ENCODE data around the gene SLC23A1.
"Not testable (repeated sequence)": the region's sequence is repeated elsewhere in the genome, so short reads cannot be mapped to it uniquely, and the experiment has no call there.

Gene SLC23A1

GRCh38 chr5:139389701-139390638 lies 6.9 kb upstream of the SLC23A1 start, which contains the start of gene MZB1:
Gene MZB1 (minus strand): TSS chr5:139389913. CDS start chr5:139389856, 57 bp downstream.
- DNase-seq = no peak

GRCh38 chr5:139388198-139388821 lies 5.2 kb upstream of the SLC23A1 start:
- no peak for DNase-seq

GRCh38 chr5:139387611-139388197 lies 4.6 kb upstream of the SLC23A1 start:
- no peak for DNase-seq

- not testable (repeated sequence) for DNase-seq
Measured at GRCh38 chr5:139386956-139387355, 3.9 kb upstream of the SLC23A1 start.

- DNase-seq = no peak
Measured at GRCh38 chr5:139386050-139386438, 2.9 kb upstream of the SLC23A1 start.

GRCh38 chr5:139385061-139386049 lies 2.3 kb upstream of the SLC23A1 start:
- DNase-seq = no peak

- no peak for DNase-seq
Measured at GRCh38 chr5:139384591-139385051, 1.5 kb upstream of the SLC23A1 start.

GRCh38 chr5:139383993-139384590 lies 995 bp upstream of the SLC23A1 start:
- DNase-seq = no peak

GRCh38 chr5:139382807-139383206 lies 290 bp downstream of the SLC23A1 start:
- no peak for DNase-seq

- no peak for DNase-seq
Measured at GRCh38 chr5:139381837-139382761, 998 bp downstream of the SLC23A1 start.

GRCh38 chr5:139379626-139380449 lies 3.3 kb downstream of the SLC23A1 start:
- DNase-seq = no peak

GRCh38 chr5:139378941-139379361 lies 4.1 kb downstream of the SLC23A1 start:
- no peak for DNase-seq

- no peak for DNase-seq
Measured at GRCh38 chr5:139378101-139378825, 4.8 kb downstream of the SLC23A1 start.

- DNase-seq = no peak
Measured at GRCh38 chr5:139377226-139377625, 5.9 kb downstream of the SLC23A1 start.

- no peak for DNase-seq
Measured at GRCh38 chr5:139376364-139376763, 6.7 kb downstream of the SLC23A1 start.

GRCh38 chr5:139374909-139375308 lies 8.2 kb downstream of the SLC23A1 start:
- DNase-seq = no peak

GRCh38 chr5:139371482-139372435 lies 11.3 kb downstream of the SLC23A1 start:
- no peak for DNase-seq

- DNase-seq = no peak
Measured at GRCh38 chr5:139369181-139369580, 13.9 kb downstream of the SLC23A1 start.

Measured in NCI-H1092 (cell line).